Activated CD4-positive, alpha-beta T cell treated with anti-CD3 and anti-CD28 coated beads, Interleukin-2, amount 10 ng/mL, durations not matched to agents 7 days and 5 days (primary cell): ENCODE results near the gene AMBP. TPM values are rescaled to one million over a fixed set of nuclear protein-coding genes. Genes with fewer than 3 reads are reported as not detected.

Source experiments
- CTCF ChIA-PET: fragments of 350-600 bp; sonication (Branson Sonifier 250); formaldehyde crosslinking; loops from one replicate; lab custom pipeline; 2021; ENCODE audit warnings: antibody characterized with exemption; lab: Charles Lee
- POLR2A ChIA-PET: fragments of 350-600 bp; sonication (Branson Sonifier 250); formaldehyde crosslinking; loops from one replicate; lab custom pipeline; 2021; ENCODE audit warnings: antibody characterized with exemption; lab: Charles Lee
- DNase-seq: peaks from one replicate; pipeline ENCODE4 v3.0.0-alpha.2; 2020
- H3K27ac Mint-ChIP-seq: one replicate; pipeline ENCODE4 v1.8.0; 2021; ENCODE audit warnings: mild to moderate bottlenecking, moderate library complexity, mixed read lengths
- H3K27me3 Mint-ChIP-seq: one replicate; pipeline ENCODE4 v1.8.0; 2021; ENCODE audit warnings: mixed read lengths
- H3K36me3 Mint-ChIP-seq: one replicate; pipeline ENCODE4 v1.8.0; 2021; ENCODE audit warnings: low read depth, mixed read lengths
- H3K4me1 Mint-ChIP-seq: one replicate; pipeline ENCODE4 v1.8.0; 2021; ENCODE audit warnings: mixed read lengths
- H3K4me3 Mint-ChIP-seq: one replicate; pipeline ENCODE4 v1.8.0; 2021; ENCODE audit warnings: mild to moderate bottlenecking, moderate library complexity, mixed read lengths
- H3K9me3 Mint-ChIP-seq: one replicate; pipeline ENCODE4 v1.8.0; 2021; ENCODE audit warnings: mixed read lengths
- total RNA-seq, 2 experiments: library from RNA; stranded (reverse); gene quantifications; one replicate each; pipeline ENCODE4 v1.2.3, GENCODE V29; 2021

Gene AMBP
- total RNA-seq, 2 experiments from 2014 or later = not detected

DNA sequence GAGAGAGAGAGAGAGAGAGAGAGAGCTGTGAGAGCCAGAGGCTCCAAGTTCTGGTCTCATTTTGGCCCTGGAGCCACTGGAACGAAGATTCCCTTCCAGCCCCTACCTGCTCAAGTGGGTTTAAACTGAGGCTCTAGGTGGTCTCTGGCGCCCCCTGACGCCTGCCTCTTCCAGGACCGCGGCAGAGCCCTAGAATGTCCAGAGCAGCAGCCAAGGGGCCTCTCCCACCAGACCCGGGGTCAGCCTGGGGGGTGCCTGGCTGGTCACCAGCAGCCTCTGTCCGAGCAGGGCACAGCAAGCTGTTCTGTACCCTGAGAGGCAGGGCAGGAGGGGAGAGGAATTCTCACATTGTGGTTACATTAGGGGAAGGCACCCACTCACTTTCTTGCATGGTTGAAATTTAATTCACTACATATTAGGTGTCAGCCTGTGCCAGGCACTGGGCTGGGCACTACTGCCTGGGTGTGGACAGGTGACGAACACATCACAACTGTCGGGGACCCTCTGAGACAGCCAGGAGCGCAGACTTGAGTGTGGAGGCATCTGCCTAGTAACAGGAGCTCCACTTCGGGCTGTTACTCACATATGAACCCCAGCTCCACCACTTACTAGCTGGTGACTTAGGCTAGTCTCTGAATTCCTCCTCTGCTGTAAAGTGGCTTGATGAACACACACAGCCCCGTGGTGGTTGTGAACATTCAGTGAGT is 44.5 kb downstream of the AMBP start:
- no peak overlapping the region for H3K27ac Mint-ChIP-seq
- H3K27me3 Mint-ChIP-seq = no peaks in the 10 kb centered on the region
- CTCF ChIA-PET = interaction anchor here (1.6 kb wide), 1 partner anchor 172 kb away, joined by 3 read pairs; no protein-coding TSS in a partner anchor
- H3K9me3 Mint-ChIP-seq = no peaks in the 10 kb centered on the region
- H3K36me3 Mint-ChIP-seq = no peaks in the 10 kb centered on the region
- H3K4me1 Mint-ChIP-seq = no peaks in the 10 kb centered on the region
- H3K4me3 Mint-ChIP-seq = no peak overlapping the region
- DNase-seq = no peak
- POLR2A ChIA-PET = no interaction called here

DNA sequence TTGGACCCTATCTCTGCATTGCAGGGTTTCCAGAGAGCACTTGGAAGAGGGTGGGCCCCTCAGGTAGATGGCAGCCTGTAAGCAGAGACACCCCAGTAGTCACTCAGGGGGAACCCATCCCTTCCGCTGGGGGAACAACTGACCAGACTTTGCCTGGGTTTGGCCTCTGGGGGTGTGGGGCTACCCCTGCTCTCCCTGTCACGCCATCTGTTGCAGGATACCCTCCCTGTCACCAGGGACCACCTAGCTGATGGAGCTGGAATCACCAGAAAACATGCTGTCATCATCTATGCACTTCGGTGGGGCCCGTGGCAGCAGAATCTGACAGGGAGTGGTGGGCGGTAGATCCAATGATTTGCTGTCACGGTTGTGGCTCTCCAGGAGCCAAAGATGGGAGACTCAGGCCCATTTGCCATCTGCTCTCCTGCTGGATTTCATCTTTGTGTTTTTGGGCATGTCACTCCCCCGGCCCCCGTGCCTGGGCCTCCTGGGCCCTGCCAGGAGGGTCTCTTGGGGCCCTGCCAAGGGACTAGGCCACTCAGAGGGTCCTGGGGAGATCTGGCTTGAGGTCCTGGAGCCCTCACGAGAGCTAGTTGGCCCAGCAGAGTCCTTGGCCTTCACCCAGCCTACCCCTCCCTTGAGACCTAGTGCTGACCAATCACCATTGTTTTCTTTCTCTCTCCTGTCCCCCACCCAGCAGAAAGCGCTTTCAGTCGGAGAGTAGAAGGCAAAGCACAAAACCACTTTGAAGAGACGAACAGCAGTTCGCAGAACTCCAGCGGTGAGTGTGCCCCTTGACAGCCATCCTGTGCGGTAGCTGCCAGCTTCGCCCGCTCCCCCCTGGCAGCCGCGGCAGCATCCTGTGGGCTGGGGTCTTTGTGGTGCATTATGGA is 45.9 kb downstream of the AMBP start:
- Mint-ChIP-seq H3K4me3 (no peak overlapping the region), H3K27me3 (no peaks in the 10 kb centered on the region), H3K4me1 (no peaks in the 10 kb centered on the region), H3K27ac (no peak overlapping the region), H3K36me3 (no peaks in the 10 kb centered on the region), H3K9me3 (no peaks in the 10 kb centered on the region)
- no peak for DNase-seq
- CTCF ChIA-PET = no interaction called here
- POLR2A ChIA-PET = no interaction called here

- H3K4me3 Mint-ChIP-seq = no peak overlapping the region
- H3K9me3 Mint-ChIP-seq = no peaks in the 10 kb centered on the region
- H3K4me1 Mint-ChIP-seq = no peaks in the 10 kb centered on the region
- POLR2A ChIA-PET = no interaction called here
- CTCF ChIA-PET = no interaction called here
- H3K27me3 Mint-ChIP-seq = no peaks in the 10 kb centered on the region
- no peaks in the 10 kb centered on the region for H3K36me3 Mint-ChIP-seq
- DNase-seq = no peak
- H3K27ac Mint-ChIP-seq = no peak overlapping the region
Observed at GRCh38 chr9:114031037-114031630, 47.0 kb downstream of the AMBP start.

DNA sequence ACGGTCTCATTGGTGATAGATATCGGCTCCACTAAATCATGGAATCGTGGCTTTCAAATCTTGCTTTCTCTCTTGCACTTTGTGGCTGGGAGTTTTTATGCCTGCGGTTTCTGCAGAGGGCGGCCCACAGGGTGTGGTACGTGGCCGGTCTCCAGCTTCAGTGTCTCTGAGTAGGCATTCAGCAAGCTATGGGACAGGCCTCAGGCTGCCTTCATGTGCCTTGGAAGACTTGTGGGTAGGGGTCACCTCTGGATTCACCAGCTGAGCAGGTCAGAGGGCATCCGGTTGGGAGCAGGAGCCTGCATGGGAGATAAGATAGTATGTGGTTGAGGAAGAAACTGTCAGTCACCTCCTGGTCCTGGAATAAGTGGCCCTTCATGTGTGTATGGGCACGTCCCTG is 47.7 kb downstream of the AMBP start:
- DNase-seq = no peak

DNA sequence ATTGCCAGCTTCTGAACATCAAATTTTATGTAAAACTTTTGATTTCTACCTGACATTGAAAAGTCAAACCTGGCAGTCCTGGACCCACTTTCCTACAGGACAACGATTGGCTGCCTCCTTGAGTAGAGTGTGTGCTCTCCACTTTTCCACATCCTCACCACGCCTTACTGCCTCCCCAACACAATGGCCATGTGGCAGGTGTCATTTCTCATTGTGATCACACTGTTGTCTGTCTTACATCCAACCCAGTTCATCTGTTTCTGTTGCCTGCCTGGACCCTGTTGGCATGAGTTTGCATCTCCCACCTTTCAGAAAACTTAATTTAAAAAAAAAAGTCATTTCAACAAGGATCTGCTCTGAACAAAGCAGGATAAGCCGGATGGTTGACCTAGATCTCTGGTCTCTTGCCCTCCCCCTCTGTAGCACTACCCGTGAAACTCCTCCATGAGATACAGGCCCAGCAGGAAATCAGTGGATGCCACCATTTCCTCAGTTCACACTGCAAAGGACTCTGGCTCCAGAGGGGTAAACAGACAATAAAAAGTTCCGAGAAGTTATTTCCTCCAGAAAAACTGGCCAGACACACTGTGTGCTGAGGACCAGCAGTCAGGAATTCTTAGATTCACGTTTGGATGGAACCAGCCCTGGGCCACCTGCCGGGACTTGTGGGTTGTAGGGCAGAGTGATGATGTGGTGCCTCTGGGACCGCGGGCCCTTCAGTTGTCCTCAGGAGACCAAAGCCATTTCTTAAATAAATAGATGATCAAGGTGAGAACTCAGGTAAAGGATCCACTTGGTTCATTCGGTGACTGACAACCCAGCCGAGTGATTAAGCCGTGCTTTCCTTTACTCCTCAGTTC is 48.6 kb downstream of the AMBP start:
- no peak overlapping the region for H3K27ac Mint-ChIP-seq
- no peak for DNase-seq
- H3K4me1 Mint-ChIP-seq = no peaks in the 10 kb centered on the region
- H3K9me3 Mint-ChIP-seq = peaks cover 5% of the 10 kb centered on the region
- H3K4me3 Mint-ChIP-seq = no peak overlapping the region
- ChIA-PET POLR2A (interaction anchor here (0.7 kb wide), 1 partner anchor 1552 kb away, joined by 4 read pairs; no protein-coding TSS in a partner anchor), CTCF (no interaction called here)
- H3K36me3 Mint-ChIP-seq = no peaks in the 10 kb centered on the region
- H3K27me3 Mint-ChIP-seq = no peaks in the 10 kb centered on the region

More for the DNA sequence above, 47.7 kb downstream of the AMBP start:
- Mint-ChIP-seq H3K36me3 (no peaks in the 10 kb centered on the region), H3K27me3 (no peaks in the 10 kb centered on the region), H3K4me1 (no peaks in the 10 kb centered on the region), H3K4me3 (no peak overlapping the region), H3K9me3 (no peaks in the 10 kb centered on the region), H3K27ac (no peak overlapping the region)
- ChIA-PET CTCF (no interaction called here), POLR2A (no interaction called here)

GRCh38 chr9:114028646-114029045 is 49.5 kb downstream of the AMBP start:
- H3K27ac Mint-ChIP-seq = no peak overlapping the region
- POLR2A ChIA-PET = interaction anchor here (0.7 kb wide), 1 partner anchor 1551 kb away, joined by 4 read pairs; no protein-coding TSS in a partner anchor
- peaks cover 2% of the 10 kb centered on the region for H3K36me3 Mint-ChIP-seq
- H3K4me1 Mint-ChIP-seq = no peaks in the 10 kb centered on the region
- no peak overlapping the region for H3K4me3 Mint-ChIP-seq
- CTCF ChIA-PET = no interaction called here
- peaks cover 11% of the 10 kb centered on the region for H3K9me3 Mint-ChIP-seq
- DNase-seq = no peak
- no peaks in the 10 kb centered on the region for H3K27me3 Mint-ChIP-seq

DNA sequence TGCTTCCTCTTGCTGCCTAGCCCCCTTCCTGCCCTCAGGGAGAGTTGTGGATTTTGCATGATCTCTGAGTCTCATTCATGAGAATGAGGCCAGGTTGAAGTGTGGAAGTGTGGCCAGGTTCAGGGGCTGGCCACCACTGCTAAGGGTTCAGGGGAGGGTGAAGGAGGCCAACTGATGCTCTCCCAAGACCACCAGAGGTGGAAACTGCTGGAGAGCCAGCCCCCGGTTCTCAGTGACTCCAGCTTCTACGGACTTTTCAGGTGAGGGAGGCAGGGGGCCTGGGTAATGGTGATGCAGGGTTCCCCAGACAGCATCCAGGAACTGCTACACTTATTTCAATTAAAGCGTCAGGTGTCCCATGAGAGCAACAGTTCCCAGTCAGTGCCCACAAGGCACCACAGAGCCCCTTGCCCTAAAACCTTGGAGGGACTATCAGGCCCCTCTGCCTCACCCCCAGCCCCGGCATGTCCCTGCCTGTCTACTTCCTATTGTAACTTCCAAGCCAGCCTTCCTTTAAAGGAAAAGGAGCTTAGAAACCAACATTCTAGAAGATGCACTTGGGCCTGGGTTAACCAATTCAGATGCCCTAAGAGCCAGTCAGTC is 50.1 kb downstream of the AMBP start:
- POLR2A ChIA-PET = no interaction called here
- no peak for DNase-seq
- peaks cover 11% of the 10 kb centered on the region for H3K9me3 Mint-ChIP-seq
- CTCF ChIA-PET = no interaction called here
- H3K27me3 Mint-ChIP-seq = no peaks in the 10 kb centered on the region
- H3K4me3 Mint-ChIP-seq = no peak overlapping the region
- peaks cover 2% of the 10 kb centered on the region for H3K36me3 Mint-ChIP-seq
- H3K4me1 Mint-ChIP-seq = no peaks in the 10 kb centered on the region
- no peak overlapping the region for H3K27ac Mint-ChIP-seq

DNA sequence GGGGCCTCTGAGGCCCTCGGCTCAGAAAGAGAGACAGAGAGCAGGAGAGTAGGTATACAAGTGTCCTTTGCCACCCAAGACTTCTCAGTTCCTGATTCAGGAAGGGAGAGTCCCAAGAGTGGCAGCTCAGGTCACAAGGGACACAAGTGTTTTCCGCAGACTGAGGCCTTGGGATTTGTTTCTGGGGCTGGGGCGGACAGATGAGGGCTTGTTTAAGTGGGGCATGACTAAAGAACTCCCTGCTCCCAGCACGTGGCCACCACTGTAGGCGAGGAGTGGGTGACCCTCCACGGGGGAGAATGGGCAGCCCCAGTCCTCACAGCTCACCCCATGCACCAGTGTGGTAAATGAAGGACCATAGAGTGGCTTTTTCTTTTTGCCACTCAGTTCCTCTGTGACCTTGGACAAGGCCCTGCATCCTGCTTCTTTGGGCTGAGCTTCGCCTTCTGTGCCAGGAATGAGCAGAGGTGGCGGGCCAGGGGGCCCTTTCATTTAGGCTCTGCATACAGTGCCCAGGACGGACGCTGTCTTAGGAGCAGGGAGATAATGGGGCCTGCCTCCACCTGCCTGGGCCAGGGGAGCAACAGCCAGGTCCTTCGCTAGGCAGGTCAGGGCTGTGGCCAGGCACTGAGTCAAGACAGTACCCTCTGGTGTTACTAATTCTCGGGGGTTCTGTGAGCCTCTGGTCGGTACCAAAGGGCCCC is 50.8 kb downstream of the AMBP start:
- POLR2A ChIA-PET = no interaction called here
- CTCF ChIA-PET = no interaction called here
- H3K9me3 Mint-ChIP-seq = peaks cover 11% of the 10 kb centered on the region
- peaks cover 2% of the 10 kb centered on the region for H3K36me3 Mint-ChIP-seq
- H3K27me3 Mint-ChIP-seq = no peaks in the 10 kb centered on the region
- H3K4me3 Mint-ChIP-seq = no peak overlapping the region
- H3K4me1 Mint-ChIP-seq = no peaks in the 10 kb centered on the region
- no peak for DNase-seq
- no peak overlapping the region for H3K27ac Mint-ChIP-seq

GRCh38 chr9:114026335-114026734 is 51.8 kb downstream of the AMBP start:
- peaks cover 11% of the 10 kb centered on the region for H3K9me3 Mint-ChIP-seq

GRCh38 chr9:114025760-114026159 is 52.3 kb downstream of the AMBP start:
- ChIA-PET POLR2A (no interaction called here), CTCF (interaction anchor here (1.6 kb wide), 1 partner anchor 9 kb away, joined by 3 read pairs; no protein-coding TSS in a partner anchor)
- Mint-ChIP-seq H3K36me3 (peaks cover 2% of the 10 kb centered on the region), H3K27ac (no peak overlapping the region), H3K4me1 (no peaks in the 10 kb centered on the region), H3K27me3 (no peaks in the 10 kb centered on the region), H3K4me3 (no peak overlapping the region), H3K9me3 (peaks cover 11% of the 10 kb centered on the region)
- DNase-seq = no peak

More at GRCh38 chr9:114026335-114026734, 51.8 kb downstream of the AMBP start:
- Mint-ChIP-seq H3K4me1 (no peaks in the 10 kb centered on the region), H3K27me3 (no peaks in the 10 kb centered on the region), H3K27ac (no peak overlapping the region), H3K4me3 (no peak overlapping the region), H3K36me3 (peaks cover 2% of the 10 kb centered on the region)
- DNase-seq = no peak
- ChIA-PET POLR2A (no interaction called here), CTCF (interaction anchor here (1.6 kb wide), 1 partner anchor 9 kb away, joined by 3 read pairs; no protein-coding TSS in a partner anchor)

GRCh38 chr9:114025196-114025753 is 52.8 kb downstream of the AMBP start:
- no peaks in the 10 kb centered on the region for H3K4me1 Mint-ChIP-seq
- H3K4me3 Mint-ChIP-seq = no peak overlapping the region
- peaks cover 2% of the 10 kb centered on the region for H3K36me3 Mint-ChIP-seq
- ChIA-PET CTCF (interaction anchor here (1.6 kb wide), 1 partner anchor 8 kb away, joined by 3 read pairs; no protein-coding TSS in a partner anchor), POLR2A (no interaction called here)
- DNase-seq = peak; percentile 4
- H3K9me3 Mint-ChIP-seq = peaks cover 11% of the 10 kb centered on the region
- no peak overlapping the region for H3K27ac Mint-ChIP-seq
- H3K27me3 Mint-ChIP-seq = no peaks in the 10 kb centered on the region
